CD14-positive monocyte (primary cell): ENCODE data around the gene TNFSF8. TPM values are rescaled to one million over a fixed set of nuclear protein-coding genes. Genes with fewer than 3 reads are reported as not detected.

ENCODE experiments used
- DNase-seq, 3 donors: peaks; one replicate each; pipeline ENCODE4 v3.0.0-alpha.2; 2011 to 2022
- H2AFZ ChIP-seq: 2 replicates; pipeline ENCODE4 v1.6.0; 2012; ENCODE audit warnings: mild to moderate bottlenecking, low read depth, low read length, inconsistent platforms; ENCODE audit not compliant: insufficient read depth, poor library complexity, severe bottlenecking
- H3K27ac ChIP-seq, 2 donors: 1 replicate in 1 of 2; 2 replicates in 1 of 2; pipeline ENCODE4 v1.5.1; 2012 to 2013; ENCODE audit warnings: low read length in 2 of 2, control low read depth in 1 of 2, inconsistent platforms in 1 of 2, low read depth in 1 of 2, mild to moderate bottlenecking in 1 of 2
- H3K27me3 ChIP-seq, 2 donors: one replicate each; pipeline versions ENCODE4 v1.6.0 to v1.6.1; 2011 to 2013; ENCODE audit warnings: low read length in 2 of 2; ENCODE audit not compliant: control insufficient read depth in 2 of 2, insufficient read depth in 2 of 2
- H3K36me3 ChIP-seq, 2 donors: replicated peaks in 1 of 2; 1 replicate in 1 of 2; 2 replicates in 1 of 2; pipeline versions ENCODE4 v1.5.1 to v1.6.1; 2012 to 2013; ENCODE audit warnings: low read length in 2 of 2, control low read depth in 1 of 2, inconsistent platforms in 1 of 2, mild to moderate bottlenecking in 1 of 2; ENCODE audit not compliant: insufficient read depth in 2 of 2, control insufficient read depth in 1 of 2
- H3K4me1 ChIP-seq, 2 donors: 1 replicate in 1 of 2; 2 replicates in 1 of 2; pipeline versions ENCODE4 v1.5.1 to v1.6.1; 2012 to 2013; ENCODE audit warnings: low read length in 2 of 2, control low read depth in 1 of 2, inconsistent platforms in 1 of 2, mild to moderate bottlenecking in 1 of 2, moderate library complexity in 1 of 2; ENCODE audit not compliant: insufficient read depth in 2 of 2, control insufficient read depth in 1 of 2
- H3K4me2 ChIP-seq: replicated peaks from 2 replicates; pipeline ENCODE3; 2012; ENCODE audit warnings: low read length, moderate library complexity, mild to moderate bottlenecking; ENCODE audit not compliant: poor library complexity, severe bottlenecking; ENCODE audit errors: extremely low read depth
- H3K4me3 ChIP-seq, 3 experiments: fragments of 200-600 bp in 1 of 3; sonication (generic) in 1 of 3; replicated peaks in 1 of 3; 1 replicate in 2 of 3; 2 replicates in 1 of 3; pipeline ENCODE4 v1.5.1; 2011 to 2013; ENCODE audit warnings: low read length in 3 of 3, mild to moderate bottlenecking in 3 of 3, control low read depth in 2 of 3, low read depth in 2 of 3, inconsistent platforms in 1 of 3, moderate library complexity in 1 of 3
- H3K79me2 ChIP-seq: 2 replicates; pipeline ENCODE4 v1.6.0; 2012; ENCODE audit warnings: mild to moderate bottlenecking, control low read depth, inconsistent platforms, low read length, moderate library complexity; ENCODE audit not compliant: insufficient read depth
- H3K9ac ChIP-seq: 2 replicates; pipeline ENCODE4 v1.6.0; 2017; ENCODE audit warnings: low read length, mild to moderate bottlenecking; ENCODE audit not compliant: insufficient read depth, poor library complexity, severe bottlenecking
- H3K9me3 ChIP-seq, 2 donors: replicated peaks in 1 of 2; 1 replicate in 1 of 2; 2 replicates in 1 of 2; pipeline versions ENCODE4 v1.5.1 to v1.6.1; 2012 to 2013; ENCODE audit warnings: low read length in 2 of 2, control low read depth in 1 of 2; ENCODE audit not compliant: control insufficient read depth in 1 of 2, insufficient read depth in 1 of 2
- H4K20me1 ChIP-seq: 2 replicates; pipeline ENCODE4 v1.6.0; 2012; ENCODE audit warnings: mild to moderate bottlenecking, low read length, control low read depth, moderate library complexity; ENCODE audit not compliant: insufficient read depth
- H3K27ac Mint-ChIP-seq, 7 donors: one replicate each; pipeline ENCODE4 v1.8.0; 2020; ENCODE audit warnings: mild to moderate bottlenecking in 7 of 7, mixed read lengths in 7 of 7, moderate library complexity in 6 of 7, inconsistent platforms in 2 of 7
- H3K27me3 Mint-ChIP-seq, 3 donors: one replicate each; pipeline ENCODE4 v1.8.0; 2021 to 2022; ENCODE audit warnings: low read depth in 3 of 3, mild to moderate bottlenecking in 3 of 3, mixed read lengths in 3 of 3, moderate library complexity in 3 of 3, inconsistent platforms in 1 of 3
- H3K36me3 Mint-ChIP-seq, 2 donors: one replicate each; pipeline ENCODE4 v1.8.0; 2020; ENCODE audit warnings: mixed read lengths in 2 of 2, inconsistent platforms in 1 of 2, mild to moderate bottlenecking in 1 of 2
- H3K4me1 Mint-ChIP-seq: one replicate; pipeline ENCODE4 v1.8.0; 2020; ENCODE audit warnings: mild to moderate bottlenecking, mixed read lengths
- H3K4me3 Mint-ChIP-seq, 2 donors: one replicate each; pipeline ENCODE4 v1.8.0; 2020; ENCODE audit warnings: mild to moderate bottlenecking in 2 of 2, mixed read lengths in 2 of 2, moderate library complexity in 1 of 2
- H3K9me3 Mint-ChIP-seq, 7 donors: one replicate each; pipeline ENCODE4 v1.8.0; 2020 to 2022; ENCODE audit warnings: mixed read lengths in 7 of 7, mild to moderate bottlenecking in 6 of 7, moderate library complexity in 6 of 7, inconsistent platforms in 2 of 7
- WGBS: methylation state at CpG from one replicate; pipeline ENCODE4 v1.1.5; 2013; ENCODE audit warnings: missing lambda C conversion rate; ENCODE audit not compliant: insufficient coverage; 5-methylcytosine and 5-hydroxymethylcytosine counted together
- intact Hi-C, 2 donors: fragments of 100-400 bp; cut with micrococcal nuclease; formaldehyde crosslinking; loops; one replicate each; pipeline versions ENCODE4 v1.15.0 to v1.15.1; 2023
- polyA plus RNA-seq, 3 donors: library from polyadenylated mRNA; depleted of rRNA in 1 of 3; unstranded in 2 of 3; stranded (reverse) in 1 of 3; fragments of 300-500 nt in 2 of 3; fragments of >200 nt in 1 of 3; fragmentation: Illumina TruSeq in 2 of 3; gene quantifications; 1 replicate in 2 of 3; 2 replicates in 1 of 3; pipeline ENCODE4 v1.2.3, GENCODE V29; 2012 to 2021
- TF ChIP-seq, protein P1 (sequence below): fragments of 200-600 bp; IDR thresholded peaks from one replicate; pipeline ENCODE4 v1.8.0; 2022; ENCODE audit warnings: antibody characterized with exemption, mild to moderate bottlenecking

Gene TNFSF8
- polyA plus RNA-seq, 3 donors, result 27.8 to 42.9 (median 34.0) TPM

GRCh38 chr9:114852050-114852594, 78.3 kb downstream of the TNFSF8 start:
- Mint-ChIP-seq H3K27me3 (peaks cover 0 to 1% (median 0%) of the 10 kb centered on the region in 3 donors), H3K9me3 (peaks cover 0 to 3% (median 2%) of the 10 kb centered on the region in 7 donors), H3K4me1 (peaks cover 30% of the 10 kb centered on the region), H3K27ac (peak overlapping the region; percentile 68 to 90 (median 85)), H3K36me3 (no peaks in the 10 kb centered on the region), H3K4me3 (peak overlapping the region in 1 of 2 donors; percentile 63)
- Histone ChIP-seq H3K4me1 (peaks cover 27 to 29% of the 10 kb centered on the region in 2 donors), H3K9ac (no peak overlapping the region), H4K20me1 (no peaks in the 10 kb centered on the region), H3K79me2 (no peaks in the 10 kb centered on the region), H3K4me3 (peak overlapping the region in 1 of 3 experiments; percentile 39), H3K27ac (peak overlapping the region; percentile 47 to 74), H2AFZ (peak overlapping the region; percentile 33), H3K9me3 (no peaks in the 10 kb centered on the region), H3K4me2 (peak overlapping the region; percentile 44), H3K36me3 (no peaks in the 10 kb centered on the region), H3K27me3 (no peaks in the 10 kb centered on the region)
- no CpG with 5 or more reads among the region's 4 CpGs for WGBS
- DNase-seq, result peak; percentile 23 to 48 (median 43)
- intact Hi-C loops, result no loop called here
- TF ChIP-seq, protein P1, sequence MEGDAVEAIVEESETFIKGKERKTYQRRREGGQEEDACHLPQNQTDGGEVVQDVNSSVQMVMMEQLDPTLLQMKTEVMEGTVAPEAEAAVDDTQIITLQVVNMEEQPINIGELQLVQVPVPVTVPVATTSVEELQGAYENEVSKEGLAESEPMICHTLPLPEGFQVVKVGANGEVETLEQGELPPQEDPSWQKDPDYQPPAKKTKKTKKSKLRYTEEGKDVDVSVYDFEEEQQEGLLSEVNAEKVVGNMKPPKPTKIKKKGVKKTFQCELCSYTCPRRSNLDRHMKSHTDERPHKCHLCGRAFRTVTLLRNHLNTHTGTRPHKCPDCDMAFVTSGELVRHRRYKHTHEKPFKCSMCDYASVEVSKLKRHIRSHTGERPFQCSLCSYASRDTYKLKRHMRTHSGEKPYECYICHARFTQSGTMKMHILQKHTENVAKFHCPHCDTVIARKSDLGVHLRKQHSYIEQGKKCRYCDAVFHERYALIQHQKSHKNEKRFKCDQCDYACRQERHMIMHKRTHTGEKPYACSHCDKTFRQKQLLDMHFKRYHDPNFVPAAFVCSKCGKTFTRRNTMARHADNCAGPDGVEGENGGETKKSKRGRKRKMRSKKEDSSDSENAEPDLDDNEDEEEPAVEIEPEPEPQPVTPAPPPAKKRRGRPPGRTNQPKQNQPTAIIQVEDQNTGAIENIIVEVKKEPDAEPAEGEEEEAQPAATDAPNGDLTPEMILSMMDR, result no peak

GRCh38 chr9:114851306-114851705, 79.1 kb downstream of the TNFSF8 start:
- DNase-seq, result peak in 2 of 3 donors; percentile 15 to 35
- Histone ChIP-seq H3K36me3 (no peaks in the 10 kb centered on the region), H3K79me2 (no peaks in the 10 kb centered on the region), H3K27me3 (no peaks in the 10 kb centered on the region), H3K4me1 (peaks cover 27 to 29% of the 10 kb centered on the region in 2 donors), H3K4me3 (peak overlapping the region in 1 of 3 experiments; percentile 39), H3K9ac (no peak overlapping the region), H3K9me3 (no peaks in the 10 kb centered on the region), H3K27ac (peak overlapping the region in 1 of 2 donors; percentile 74), H4K20me1 (no peaks in the 10 kb centered on the region), H2AFZ (no peak overlapping the region), H3K4me2 (peak overlapping the region; percentile 44)
- Mint-ChIP-seq H3K36me3 (no peaks in the 10 kb centered on the region), H3K27ac (peak overlapping the region; percentile 74 to 90 (median 86)), H3K4me1 (peaks cover 30% of the 10 kb centered on the region), H3K9me3 (peaks cover 0 to 3% (median 0%) of the 10 kb centered on the region in 7 donors), H3K4me3 (no peak overlapping the region), H3K27me3 (peaks cover 0 to 1% (median 0%) of the 10 kb centered on the region in 3 donors)
- TF ChIP-seq, protein P1, result no peak
- intact Hi-C loops, result no loop called here
- WGBS, result 13% methylated on average over 3 of the region's 3 CpGs

Other genes starting within 250 kb of the TNFSF8 start
- not detected for gene TEX48, start 248.4 kb downstream of the TNFSF8 start, polyA plus RNA-seq
- gene TNFSF15, start 124.6 kb downstream of the TNFSF8 start, polyA plus RNA-seq, result 1 to 10 TPM in 1 of 3 donors, under 1 TPM in 2; 0.07 to 1.1 (median 0.11) TPM
- gene TNC, start 187.6 kb upstream of the TNFSF8 start, polyA plus RNA-seq, result under 1 TPM in 1 of 3 donors, not detected in 2; 0.02 TPM